HFFc6 (cell line): ENCODE measurements around the gene CTBP1. TPM values are rescaled to one million over a fixed set of nuclear protein-coding genes. Genes with fewer than 3 reads are reported as not detected.

Source experiments
- DNase-seq: peaks from one replicate; pipeline ENCODE4 v3.0.0-alpha.2; 2018
- H3K27ac Mint-ChIP-seq: 2 replicates; pipeline ENCODE4 v1.8.0; 2020; ENCODE audit warnings: mild to moderate bottlenecking, mixed read lengths
- H3K27me3 Mint-ChIP-seq: 2 replicates; pipeline ENCODE4 v1.8.0; 2021; ENCODE audit warnings: mild to moderate bottlenecking, moderate library complexity, mixed read lengths; ENCODE audit not compliant: insufficient read depth
- H3K36me3 Mint-ChIP-seq: 2 replicates; pipeline ENCODE4 v1.8.0; 2021; ENCODE audit warnings: low read depth, mixed read lengths
- H3K4me1 Mint-ChIP-seq: 2 replicates; pipeline ENCODE4 v1.8.0; 2020; ENCODE audit warnings: low read depth, mixed read lengths
- H3K4me3 Mint-ChIP-seq: 2 replicates; pipeline ENCODE4 v1.8.0; 2020; ENCODE audit warnings: mild to moderate bottlenecking, moderate library complexity, mixed read lengths
- H3K9me3 Mint-ChIP-seq: 2 replicates; pipeline ENCODE4 v1.8.0; 2020; ENCODE audit warnings: mild to moderate bottlenecking, mixed read lengths
- CTCF ChIP-seq: fragments of 200-600 bp; sonication (generic); IDR thresholded peaks from 2 replicates; pipeline ENCODE4 v1.5.0; 2021; ENCODE audit warnings: antibody characterized with exemption, mild to moderate bottlenecking
- total RNA-seq, 6 experiments: library from RNA; stranded (reverse); fragmentation: NEBNext Ultra II Directional; extraction: Animal tissue kit (Norgen Biotek cat#: 25700); gene quantifications; 2 replicates in 1 of 6; 3 replicates in 5 of 6; pipeline ENCODE4 v1.2.3, GENCODE V29; 2021

Gene CTBP1
- total RNA-seq, 6 experiments from 2014 or later, result 109 to 126 (median 114) TPM

GRCh38 chr4:1236103-1236641 lies 12.8 kb downstream of the CTBP1 start:
- H3K4me1 Mint-ChIP-seq, result peaks cover 14% of the 10 kb centered on the region
- H3K36me3 Mint-ChIP-seq, result peaks cover 19% of the 10 kb centered on the region
- DNase-seq, result no peak

DNA sequence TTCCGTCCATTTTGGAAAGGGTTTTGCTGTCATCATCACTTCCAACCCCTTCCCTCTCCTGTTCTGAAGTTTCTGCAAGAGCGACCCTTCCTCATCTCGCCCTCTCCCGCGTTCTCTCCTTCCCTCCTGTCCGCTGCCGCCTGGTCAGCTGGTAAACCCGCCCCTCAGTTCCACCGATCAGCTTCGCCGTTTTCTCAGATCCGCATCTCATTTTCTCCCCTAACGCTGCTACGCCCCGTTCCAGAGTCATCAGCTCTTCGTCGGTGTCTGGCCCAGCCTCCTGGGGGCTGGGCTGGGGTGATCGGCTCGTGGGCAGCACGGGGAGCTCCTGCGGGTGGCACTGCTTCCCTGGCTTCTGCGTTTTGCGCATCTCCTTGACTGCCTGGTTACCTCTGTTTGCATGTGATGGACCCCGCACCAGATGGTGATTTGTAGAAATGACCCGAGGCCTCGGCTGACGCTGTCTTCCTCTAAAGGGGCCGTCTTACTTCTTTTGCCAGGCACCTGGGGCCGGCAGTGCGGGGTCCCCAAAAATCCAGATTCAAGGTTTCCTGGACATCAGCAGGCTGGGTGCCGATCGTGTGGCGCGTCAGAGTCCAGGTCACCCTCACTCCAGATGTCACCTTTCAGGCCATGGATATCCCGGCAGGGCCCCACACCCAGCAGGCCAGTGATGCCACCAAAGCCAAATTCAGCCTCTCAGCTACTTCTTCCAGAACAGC lies 13.4 kb downstream of the CTBP1 start:
- no peak for TF ChIP-seq CTCF
- H3K27ac Mint-ChIP-seq, result peak overlapping the region; percentile 49; the same call in 1 of the 2 replicates
- H3K4me3 Mint-ChIP-seq, result no peak overlapping the region
- no peaks in the 10 kb centered on the region for H3K9me3 Mint-ChIP-seq
- H3K36me3 Mint-ChIP-seq, result peaks cover 20% of the 10 kb centered on the region
- H3K4me1 Mint-ChIP-seq, result peaks cover 14% of the 10 kb centered on the region
- DNase-seq, result no peak
- no peaks in the 10 kb centered on the region for H3K27me3 Mint-ChIP-seq

More at GRCh38 chr4:1236103-1236641, 12.8 kb downstream of the CTBP1 start:
- no peak for TF ChIP-seq CTCF
- H3K4me3 Mint-ChIP-seq, result no peak overlapping the region
- no peak overlapping the region for H3K27ac Mint-ChIP-seq
- no peaks in the 10 kb centered on the region for H3K9me3 Mint-ChIP-seq
- no peaks in the 10 kb centered on the region for H3K27me3 Mint-ChIP-seq

DNA sequence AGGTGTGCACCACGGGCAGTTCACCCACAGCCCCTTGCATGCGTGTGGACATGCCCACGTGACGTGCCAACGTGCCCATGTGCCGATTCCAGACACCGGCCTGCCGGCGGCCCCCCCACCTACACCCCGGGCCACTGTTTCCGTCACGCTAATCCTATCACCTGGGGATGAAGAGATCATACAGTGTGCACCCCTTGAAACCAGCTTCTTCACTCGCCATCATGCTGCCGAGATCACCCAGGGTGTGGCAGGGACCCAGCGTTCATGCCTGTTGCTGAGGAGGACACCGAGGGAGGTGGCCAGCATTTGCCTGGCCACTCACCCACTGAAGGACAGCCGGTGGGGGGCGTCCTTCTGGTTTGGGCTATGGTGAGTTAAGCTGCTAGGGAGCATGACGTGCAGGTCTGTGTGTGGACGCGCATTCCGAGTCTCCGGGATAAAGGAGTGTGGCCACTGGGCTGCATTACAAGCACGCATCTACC lies 14.1 kb downstream of the CTBP1 start:
- no peak for TF ChIP-seq CTCF
- Mint-ChIP-seq H3K9me3 (no peaks in the 10 kb centered on the region), H3K27ac (peak overlapping the region; percentile 71; the same call in 1 of the 2 replicates), H3K36me3 (peaks cover 20% of the 10 kb centered on the region), H3K4me1 (peaks cover 14% of the 10 kb centered on the region), H3K27me3 (no peaks in the 10 kb centered on the region), H3K4me3 (no peak overlapping the region)
- no peak for DNase-seq

GRCh38 chr4:1234309-1234695 lies 14.6 kb downstream of the CTBP1 start:
- peaks cover 20% of the 10 kb centered on the region for H3K36me3 Mint-ChIP-seq
- no peak overlapping the region for H3K4me3 Mint-ChIP-seq
- H3K27ac Mint-ChIP-seq, result peak overlapping the region; percentile 71
- no peaks in the 10 kb centered on the region for H3K9me3 Mint-ChIP-seq
- H3K27me3 Mint-ChIP-seq, result no peaks in the 10 kb centered on the region
- no peak for DNase-seq
- TF ChIP-seq CTCF, result no peak; the same call in 1 of the 2 replicates
- peaks cover 14% of the 10 kb centered on the region for H3K4me1 Mint-ChIP-seq

- Mint-ChIP-seq H3K27ac (peak overlapping the region; percentile 71), H3K4me1 (peaks cover 14% of the 10 kb centered on the region), H3K4me3 (no peak overlapping the region), H3K27me3 (no peaks in the 10 kb centered on the region), H3K9me3 (no peaks in the 10 kb centered on the region), H3K36me3 (peaks cover 20% of the 10 kb centered on the region)
- no peak for DNase-seq
- peak; percentile 58 for TF ChIP-seq CTCF
Observed at GRCh38 chr4:1233641-1234308, 15.2 kb downstream of the CTBP1 start.
